Mucosa of descending colon (tissue), 3 donors: ENCODE measurements around the gene CAPS. TPM values are rescaled to one million over a fixed set of nuclear protein-coding genes. Genes with fewer than 3 reads are reported as not detected.

Experiments
- ATAC-seq: fragments of 200-7000 bp; cut with Tn5 transposase; one replicate; pipeline ENCODE4 v1.9.1; 2020; ENCODE audit warnings: mild to moderate bottlenecking, moderate library complexity
- DNase-seq, 3 donors: peaks; one replicate each; pipeline ENCODE4 v3.0.0-alpha.2; 2020
- H3K36me3 ChIP-seq: fragments of 200-600 bp; one replicate; pipeline ENCODE4 v1.8.0; 2021; ENCODE audit warnings: low read depth, mild to moderate bottlenecking
- H3K4me1 ChIP-seq: fragments of 200-600 bp; one replicate; pipeline ENCODE4 v1.8.0; 2021; ENCODE audit warnings: low read depth, mild to moderate bottlenecking
- H3K4me3 ChIP-seq: fragments of 200-600 bp; one replicate; pipeline ENCODE4 v1.8.0; 2021; ENCODE audit warnings: mild to moderate bottlenecking
- H3K9me3 ChIP-seq: fragments of 200-600 bp; one replicate; pipeline ENCODE4 v1.8.0; 2021; ENCODE audit warnings: mild to moderate bottlenecking
- intact Hi-C, 2 donors: fragments of 100-400 bp; cut with DNase I in 1 of 2; cut with micrococcal nuclease in 1 of 2; formaldehyde crosslinking; loops; one replicate each; pipeline versions ENCODE4 v1.11.0 to v1.11.1; 2022; cut with DNase I, micrococcal nuclease
- total RNA-seq, 3 donors: library from RNA; stranded (reverse); fragmentation: NEBNext Ultra II Directional in 2 of 3; extraction: Animal tissue kit (Norgen Biotek cat#: 25700) in 2 of 3; gene quantifications; one replicate each; pipeline versions ENCODE4 v1.2.1 to v1.2.4, GENCODE V29; 2021 to 2023
- TF ChIP-seq, protein P1 (sequence below): fragments of 200-600 bp; IDR thresholded peaks from one replicate; pipeline ENCODE4 v1.8.0; 2022; ENCODE audit warnings: antibody characterized with exemption, mild to moderate bottlenecking
- donor health status: DM: no; HTN: no; CAD: no; lungs with moderate emphysema.
- donor health status: DM: no; HTN: no; CAD: no.
- donor health status: DM: no; HTN: yes; CAD: no.

Gene CAPS
- total RNA-seq, 3 donors from 2014 or later: 9.5 to 20.2 (median 16.4) TPM

DNA sequence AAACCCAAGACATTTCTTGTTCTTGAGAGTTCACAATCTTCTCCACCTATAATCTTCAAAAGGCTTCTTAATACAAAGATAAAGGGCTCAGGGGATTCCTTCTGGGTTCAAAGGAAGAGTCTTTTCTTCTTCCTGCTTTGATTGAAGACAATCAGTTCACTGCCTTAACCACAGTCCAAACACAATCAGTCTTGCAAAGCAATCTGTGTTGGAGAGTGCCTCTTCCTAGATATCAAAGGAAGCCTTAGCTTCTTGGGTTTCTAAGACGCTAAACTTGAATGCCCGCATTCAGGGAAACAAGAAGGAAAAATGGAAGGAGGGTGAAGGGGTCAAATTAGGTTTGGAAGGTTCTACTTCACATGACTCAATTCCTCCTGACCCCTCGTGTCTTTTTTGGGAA is 36.7 kb downstream of the CAPS start:
- Histone ChIP-seq H3K4me1 (peaks cover 40% of the 10 kb centered on the region), H3K4me3 (no peak overlapping the region)
- intact Hi-C loops: no loop called here

GRCh38 chr19:5951338-5951861 is 37.3 kb downstream of the CAPS start:
- Histone ChIP-seq H3K36me3 (no peaks in the 10 kb centered on the region), H3K9me3 (no peaks in the 10 kb centered on the region), H3K4me3 (no peak overlapping the region), H3K4me1 (peaks cover 40% of the 10 kb centered on the region)
- intact Hi-C loops: no loop called here
- ATAC-seq (peak; percentile 13), DNase-seq (peak in 1 of 3 donors; percentile 60)
- TF ChIP-seq, protein P1, sequence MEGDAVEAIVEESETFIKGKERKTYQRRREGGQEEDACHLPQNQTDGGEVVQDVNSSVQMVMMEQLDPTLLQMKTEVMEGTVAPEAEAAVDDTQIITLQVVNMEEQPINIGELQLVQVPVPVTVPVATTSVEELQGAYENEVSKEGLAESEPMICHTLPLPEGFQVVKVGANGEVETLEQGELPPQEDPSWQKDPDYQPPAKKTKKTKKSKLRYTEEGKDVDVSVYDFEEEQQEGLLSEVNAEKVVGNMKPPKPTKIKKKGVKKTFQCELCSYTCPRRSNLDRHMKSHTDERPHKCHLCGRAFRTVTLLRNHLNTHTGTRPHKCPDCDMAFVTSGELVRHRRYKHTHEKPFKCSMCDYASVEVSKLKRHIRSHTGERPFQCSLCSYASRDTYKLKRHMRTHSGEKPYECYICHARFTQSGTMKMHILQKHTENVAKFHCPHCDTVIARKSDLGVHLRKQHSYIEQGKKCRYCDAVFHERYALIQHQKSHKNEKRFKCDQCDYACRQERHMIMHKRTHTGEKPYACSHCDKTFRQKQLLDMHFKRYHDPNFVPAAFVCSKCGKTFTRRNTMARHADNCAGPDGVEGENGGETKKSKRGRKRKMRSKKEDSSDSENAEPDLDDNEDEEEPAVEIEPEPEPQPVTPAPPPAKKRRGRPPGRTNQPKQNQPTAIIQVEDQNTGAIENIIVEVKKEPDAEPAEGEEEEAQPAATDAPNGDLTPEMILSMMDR: no peak

More for the DNA sequence above, 36.7 kb downstream of the CAPS start:
- no peaks in the 10 kb centered on the region for H3K36me3 ChIP-seq
- TF ChIP-seq, protein P1: no peak
- ATAC-seq (no peak), DNase-seq (no peak)
- no peaks in the 10 kb centered on the region for H3K9me3 ChIP-seq

DNA sequence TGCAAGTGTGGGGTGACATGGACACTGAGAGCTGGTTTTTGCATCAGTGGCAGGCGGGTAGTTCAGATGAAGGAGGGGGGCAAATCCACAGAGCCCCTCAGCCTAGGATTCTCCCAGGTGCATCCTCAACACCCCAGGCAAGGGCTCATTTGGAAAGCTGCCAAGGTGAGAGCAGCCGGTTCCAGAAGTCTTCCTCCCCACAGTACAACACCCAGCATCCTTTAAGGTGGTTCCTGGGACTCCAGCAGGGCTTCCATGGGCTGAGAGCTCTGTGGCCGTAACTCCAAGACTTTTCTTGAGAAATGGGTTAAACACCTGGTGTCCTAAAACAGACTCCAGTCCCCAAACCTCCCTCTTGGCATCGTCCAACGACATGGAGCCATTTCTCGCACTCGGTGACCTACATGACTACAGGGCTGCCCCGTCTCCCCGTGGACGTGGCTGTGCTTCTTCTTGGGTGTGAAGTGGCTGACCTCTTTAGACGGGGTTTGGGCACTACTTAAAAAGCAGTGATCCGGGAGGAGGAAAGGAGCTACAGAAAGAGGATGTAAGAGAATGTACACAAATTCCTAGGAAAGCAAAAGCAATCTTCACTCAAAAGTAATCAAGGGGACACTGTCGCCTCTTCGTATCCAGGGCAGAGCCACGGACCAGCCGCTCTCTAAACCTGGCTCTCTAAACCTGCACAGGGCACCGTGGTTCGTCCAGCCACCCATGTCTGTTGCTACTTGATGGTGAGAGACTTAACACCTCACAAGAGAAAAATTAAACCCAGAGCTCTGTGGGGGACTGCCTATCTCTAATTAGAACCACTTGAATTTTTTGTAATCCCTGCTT is 38.4 kb downstream of the CAPS start:
- intact Hi-C loops: no loop called here
- DNase-seq (peak in 1 of 3 donors; percentile 39), ATAC-seq (no peak)
- peaks cover 40% of the 10 kb centered on the region for H3K4me1 ChIP-seq
- H3K4me3 ChIP-seq: no peak overlapping the region
- TF ChIP-seq, protein P1: no peak
- no peaks in the 10 kb centered on the region for H3K9me3 ChIP-seq
- H3K36me3 ChIP-seq: no peaks in the 10 kb centered on the region

GRCh38 chr19:5953030-5953589 is 39.1 kb downstream of the CAPS start:
- ATAC-seq: no peak
- DNase-seq: no peak
- no peaks in the 10 kb centered on the region for H3K36me3 ChIP-seq
- TF ChIP-seq, protein P1: no peak
- intact Hi-C loops: no loop called here
- no peak overlapping the region for H3K4me3 ChIP-seq
- H3K9me3 ChIP-seq: no peaks in the 10 kb centered on the region
- peaks cover 42% of the 10 kb centered on the region for H3K4me1 ChIP-seq

DNA sequence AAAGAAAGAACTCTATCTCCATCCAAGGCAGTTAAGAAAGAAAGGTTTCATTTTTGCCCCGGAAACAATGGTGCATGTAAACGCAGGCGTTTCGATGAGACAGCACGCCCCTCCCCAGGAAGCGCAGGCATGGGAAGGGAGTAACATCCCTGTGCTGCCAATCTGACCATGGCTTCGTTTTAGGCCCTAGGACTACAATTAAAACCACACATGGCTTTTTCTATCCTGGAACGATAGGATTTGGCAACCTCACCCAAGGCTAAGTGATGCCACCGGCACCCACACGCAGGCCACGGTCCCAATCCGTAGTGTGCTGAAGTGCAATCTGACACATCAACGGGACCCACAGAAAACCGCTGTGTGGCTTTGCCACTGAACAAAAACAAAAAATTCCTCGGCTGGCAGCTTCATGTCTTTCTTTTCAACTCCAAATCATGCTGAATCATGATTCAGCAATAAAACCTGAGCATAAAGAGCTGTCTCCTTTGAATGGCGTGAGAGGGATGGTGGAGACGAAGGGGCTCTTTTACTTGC is 39.7 kb downstream of the CAPS start:
- Histone ChIP-seq H3K4me3 (no peak overlapping the region), H3K4me1 (peaks cover 47% of the 10 kb centered on the region), H3K36me3 (no peaks in the 10 kb centered on the region), H3K9me3 (no peaks in the 10 kb centered on the region)
- no peak for ATAC-seq
- TF ChIP-seq, protein P1: no peak
- DNase-seq: peak in 1 of 3 donors; percentile 45
- intact Hi-C loops: no loop called here
